DMS53 (cell line): Measurements from ENCODE around the gene GAGE12J.
"Not testable (repeated sequence)": the region's sequence is repeated elsewhere in the genome, so short reads cannot be mapped to it uniquely, and the experiment has no call there.

Experiments
- DNase-seq: peaks from one replicate; lab custom pipeline; 2025; lab: John Stamatoyannopoulos, UW

The GAGE12J gene, protein sequence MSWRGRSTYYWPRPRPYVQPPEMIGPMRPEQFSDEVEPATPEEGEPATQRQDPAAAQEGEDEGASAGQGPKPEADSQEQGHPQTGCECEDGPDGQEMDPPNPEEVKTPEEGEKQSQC

DNA sequence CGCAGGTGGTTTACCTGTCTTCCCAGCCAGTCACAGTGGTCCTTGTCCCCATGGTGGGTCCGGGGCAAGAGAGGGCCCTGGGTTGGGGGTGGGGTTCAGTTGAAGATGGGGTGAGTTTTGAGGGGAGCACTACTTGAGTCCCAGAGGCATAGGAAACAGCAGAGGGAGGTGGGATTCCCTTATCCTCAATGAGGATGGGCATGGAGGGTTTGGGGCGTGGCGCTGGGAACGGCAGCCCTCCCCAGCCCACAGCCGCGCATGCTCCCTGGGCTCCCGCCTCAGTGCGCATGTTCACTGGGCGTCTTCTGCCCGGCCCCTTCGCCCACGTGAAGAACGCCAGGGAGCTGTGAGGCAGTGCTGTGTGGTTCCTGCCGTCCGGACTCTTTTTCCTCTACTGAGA, at the start of gene GAGE12J:
Gene GAGE12J (plus strand): TSS at position 301 of the 400 bp plus-strand sequence. CDS start 1,157 bp downstream, outside the sequence.
- DNase-seq: not testable (repeated sequence)

- DNase-seq: no peak
Measured at GRCh38 chrX:49272421-49272820, 49.4 kb upstream of the GAGE12J start.

- DNase-seq: no peak
Measured at GRCh38 chrX:49273181-49273727, 48.6 kb upstream of the GAGE12J start.

DNA sequence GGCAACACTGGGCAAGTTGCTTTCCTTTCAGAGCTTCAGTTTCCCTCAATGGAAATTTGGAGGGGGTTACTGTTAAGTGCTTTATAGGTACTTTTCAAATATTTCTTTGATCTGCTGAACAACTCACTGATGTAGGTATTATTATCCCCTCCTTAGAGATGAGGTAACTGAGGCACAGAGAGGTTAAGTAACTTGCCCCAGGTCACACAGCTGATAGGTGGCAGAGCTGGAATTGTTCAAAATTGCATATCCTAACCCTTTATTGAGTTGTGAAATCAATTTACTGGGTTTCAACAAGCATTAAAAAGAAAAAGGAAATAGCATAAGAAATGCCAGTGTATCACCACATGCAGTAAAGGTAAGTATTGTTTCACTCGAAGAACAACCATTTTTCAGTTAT, 45.6 kb upstream of the GAGE12J start:
- DNase-seq: no peak

- DNase-seq: no peak
Measured at GRCh38 chrX:49276671-49277534, 44.9 kb upstream of the GAGE12J start.

DNA sequence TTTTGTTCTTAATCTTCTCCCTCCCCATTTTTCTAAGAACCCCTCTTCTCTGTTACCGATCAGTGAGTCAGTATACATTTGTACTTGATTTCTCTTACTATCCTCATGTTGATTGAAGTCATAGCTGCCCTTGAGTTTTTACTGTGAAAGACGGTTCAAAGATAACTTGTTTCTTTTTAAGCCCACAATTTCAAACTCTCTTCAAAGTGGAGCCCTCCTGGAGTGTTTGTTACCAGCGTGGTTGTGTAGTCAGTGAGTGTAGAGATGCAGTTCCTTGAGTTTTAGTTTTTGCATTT, 44.4 kb upstream of the GAGE12J start:
- no peak for DNase-seq

- no peak for DNase-seq
Measured at GRCh38 chrX:49278081-49278480, 43.8 kb upstream of the GAGE12J start.

DNA sequence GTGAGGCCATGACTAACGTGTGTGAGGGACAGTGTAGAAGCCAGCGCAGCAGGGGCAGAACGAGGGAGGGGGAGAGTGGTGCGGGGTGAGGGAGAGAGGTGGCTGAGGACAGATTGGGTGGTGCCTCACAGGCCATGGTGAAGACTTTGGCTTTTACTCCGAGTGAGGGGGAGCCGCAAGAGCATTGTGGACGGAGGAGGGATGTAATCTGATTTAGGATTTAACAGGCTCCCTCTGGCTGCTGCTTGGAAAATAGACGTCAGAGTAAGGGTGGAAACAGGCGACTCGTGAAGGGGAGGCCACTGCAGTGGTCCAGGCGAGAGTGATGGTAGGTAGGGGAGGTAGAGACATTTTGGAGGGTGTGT, 39.2 kb upstream of the GAGE12J start:
- no peak for DNase-seq

DNA sequence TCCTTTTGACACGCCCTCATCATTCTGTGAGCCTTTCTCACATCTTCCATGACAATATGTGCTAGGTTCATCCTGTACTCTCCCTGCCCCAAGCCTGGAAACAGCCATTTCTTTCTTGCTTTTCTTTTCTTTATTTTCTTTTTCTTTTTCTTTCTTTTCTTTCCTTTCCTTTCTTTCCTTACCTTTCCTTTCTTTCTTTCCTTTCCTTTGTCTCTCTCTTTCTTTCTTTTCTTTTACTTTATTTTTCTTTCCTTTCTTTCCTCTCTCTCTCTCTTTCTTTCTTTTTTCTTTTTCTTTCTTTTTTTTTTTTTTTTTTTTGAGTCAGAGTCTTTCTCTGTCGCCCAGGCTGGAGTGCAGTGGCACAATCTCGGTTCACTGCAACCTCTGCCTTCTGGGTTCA, 37.6 kb upstream of the GAGE12J start:
- DNase-seq: no peak

DNA sequence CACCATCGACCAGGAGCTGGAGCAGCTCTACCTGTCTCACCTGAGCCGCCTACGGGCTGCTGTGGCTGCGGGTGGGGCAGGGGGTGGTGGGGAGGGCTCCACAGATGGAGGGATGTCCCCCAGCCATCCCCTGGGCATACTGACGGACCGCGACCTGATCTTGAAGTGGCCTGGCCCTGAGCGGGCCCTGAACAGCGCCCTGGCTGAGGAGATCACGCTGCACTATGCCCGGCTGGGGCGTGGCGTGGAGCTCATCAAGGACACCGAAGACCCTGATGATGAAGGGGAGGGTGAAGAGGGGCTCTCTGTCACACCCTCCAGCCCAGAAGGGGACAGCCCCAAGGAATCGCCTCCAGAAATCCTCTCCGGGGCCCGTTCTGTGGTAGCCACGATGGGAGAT, 35.7 kb upstream of the GAGE12J start:
- DNase-seq: no peak

DNA sequence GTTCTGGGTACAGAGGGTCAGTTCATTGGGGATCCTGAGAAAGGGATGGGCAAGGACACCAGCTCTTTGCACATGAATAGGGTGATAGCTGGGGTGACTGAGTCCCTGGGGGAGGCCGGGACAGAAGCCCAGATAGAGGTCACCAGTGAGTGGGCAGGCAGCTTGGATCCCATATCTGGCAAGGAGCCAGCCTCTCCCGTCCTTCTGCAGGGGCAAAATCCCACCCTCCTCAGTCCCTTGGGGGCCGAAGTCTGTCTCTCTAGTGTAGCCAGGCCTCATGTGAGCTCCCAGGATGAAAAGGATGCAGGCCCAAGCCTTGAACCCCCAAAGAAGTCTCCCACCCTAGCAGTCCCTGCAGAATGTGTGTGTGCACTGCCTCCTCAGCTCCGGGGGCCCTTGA, 35.3 kb upstream of the GAGE12J start:
- no peak for DNase-seq

GRCh38 chrX:49287665-49288064, 34.2 kb upstream of the GAGE12J start:
- no peak for DNase-seq

DNA sequence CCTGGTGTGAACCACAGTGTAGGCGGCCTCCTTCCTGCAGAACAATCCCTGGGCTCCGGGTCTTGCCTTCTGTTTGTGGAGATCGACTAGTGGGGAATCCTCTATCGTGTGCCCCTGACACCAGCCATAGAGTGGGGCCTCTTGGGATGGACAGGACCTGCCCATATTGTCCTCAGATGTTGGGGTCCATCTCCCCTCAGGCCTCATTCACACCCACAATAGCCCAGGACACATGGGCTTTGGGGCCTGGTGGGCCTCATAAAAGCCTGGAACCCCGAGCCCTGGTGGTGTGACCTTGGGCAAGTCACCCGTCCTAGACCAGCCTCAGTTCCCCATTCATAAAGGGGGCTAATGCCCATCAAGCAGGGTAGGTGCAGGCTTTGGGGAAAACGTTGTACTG, 31.6 kb upstream of the GAGE12J start:
- no peak for DNase-seq

GRCh38 chrX:49291615-49292337, 30.1 kb upstream of the GAGE12J start:
- DNase-seq: peak; percentile 73

GRCh38 chrX:49292400-49293362, 29.2 kb upstream of the GAGE12J start:
- peak; percentile 25 for DNase-seq

GRCh38 chrX:49299293-49299692, 22.5 kb upstream of the GAGE12J start:
- DNase-seq: not testable (repeated sequence)

DNA sequence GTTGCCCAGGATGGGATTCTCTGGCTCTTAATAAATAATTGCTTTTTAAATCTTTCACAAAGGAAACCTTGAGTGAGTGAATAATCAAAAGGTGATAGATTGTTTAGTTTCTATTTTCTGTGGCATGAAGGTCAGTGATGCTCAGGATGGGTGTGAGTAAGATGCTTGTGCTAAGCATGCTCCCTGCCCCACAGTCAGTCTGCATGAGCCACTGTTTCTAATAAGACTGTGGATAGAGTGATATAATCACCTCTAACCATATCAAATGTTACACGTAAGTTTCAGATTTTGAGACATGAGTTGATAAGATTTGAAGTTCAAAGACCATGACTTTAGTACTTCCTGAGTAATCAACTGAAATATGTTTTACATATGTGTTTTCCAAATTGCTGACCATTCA, 21.1 kb upstream of the GAGE12J start:
- DNase-seq: no peak

DNA sequence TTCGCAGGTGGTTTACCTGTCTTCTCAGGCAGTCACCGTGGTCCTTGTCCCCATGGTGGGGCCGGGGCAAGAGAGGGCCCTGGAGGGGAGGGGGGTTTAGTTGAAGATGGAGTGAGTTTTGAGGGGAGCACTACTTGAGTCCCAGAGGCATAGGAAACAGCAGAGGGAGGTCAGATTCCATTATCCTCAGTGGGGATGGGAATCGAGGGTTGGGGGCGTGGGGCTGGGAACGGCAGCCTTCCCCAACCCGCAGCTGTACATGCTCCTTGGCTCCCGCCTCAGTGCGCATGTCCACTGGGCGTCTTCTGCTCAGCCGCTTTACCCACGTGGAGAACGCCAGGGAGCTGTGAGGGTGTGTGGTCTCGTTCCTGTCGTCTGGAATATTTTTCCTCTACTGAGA, 18.5 kb upstream of the GAGE12J start, which contains the start of gene GAGE10:
Gene GAGE10 (plus strand): TSS at position 301 of the 400 bp plus-strand sequence. CDS start 1,214 bp downstream, outside the sequence.
- DNase-seq: no peak

DNA sequence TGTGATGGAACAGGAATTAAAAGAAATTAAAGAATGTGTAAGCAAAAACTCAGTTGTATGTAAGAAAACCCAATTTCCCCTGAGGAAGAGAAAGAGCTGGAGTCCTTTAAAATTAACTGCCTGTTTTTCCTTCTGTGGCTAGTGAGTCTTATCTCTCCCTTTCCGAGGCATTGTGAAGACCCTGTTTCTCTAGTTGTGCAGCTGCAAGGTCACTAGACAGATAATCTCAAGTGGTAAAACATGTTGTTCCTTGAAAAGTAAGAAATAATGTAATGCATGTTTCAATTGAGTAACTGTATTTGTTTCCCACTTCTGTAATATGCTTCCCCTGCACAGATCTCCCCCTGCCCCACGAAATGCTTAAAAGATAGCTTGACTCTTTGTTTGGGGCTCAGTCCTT, 14.1 kb upstream of the GAGE12J start:
- DNase-seq: not testable (repeated sequence)

GRCh38 chrX:49308604-49309269, 13.1 kb upstream of the GAGE12J start:
- DNase-seq: no peak

GRCh38 chrX:49309401-49309981, 12.3 kb upstream of the GAGE12J start:
- DNase-seq: peak; percentile 11
